H1 (cell line): ENCODE data around the gene UPF3B. TPM values are rescaled to one million over a fixed set of nuclear protein-coding genes. Genes with fewer than 3 reads are reported as not detected.

Experiments
- CTCF ChIA-PET: fragments of 300-600 bp; sonication (Branson Sonifier 250); formaldehyde crosslinking; loops from one replicate; lab custom pipeline; 2021; ENCODE audit not compliant: partially characterized antibody; lab: Charles Lee
- POLR2A ChIA-PET: fragments of 300-600 bp; sonication (Branson Sonifier 250); formaldehyde crosslinking; loops from one replicate; lab custom pipeline; 2021; ENCODE audit warnings: inconsistent platforms; ENCODE audit not compliant: partially characterized antibody; lab: Charles Lee
- DNase-seq, 2 experiments: peaks; one replicate each; pipeline versions ENCODE4 v3.0.0 to v3.0.0-alpha.2; 2010 to 2022; ENCODE audit warnings: low spot score in 2 of 2, low read depth in 1 of 2, mixed read lengths in 1 of 2
- FAIRE-seq: peaks from 2 replicates; lab custom pipeline; 2011; peaks lifted over from hg19 to GRCh38; lab: Jason Lieb, UNC
- H2AFZ ChIP-seq: 2 replicates; pipeline ENCODE4 v1.8.1; 2012; ENCODE audit warnings: low read length, inconsistent platforms
- H2AK5ac ChIP-seq: 2 replicates; pipeline ENCODE4 v1.6.1; 2013; ENCODE audit warnings: low read depth, low read length
- H2BK120ac ChIP-seq: replicated peaks from 2 replicates; pipeline ENCODE3; 2013; ENCODE audit warnings: low read depth, low read length, inconsistent platforms
- H2BK12ac ChIP-seq: 2 replicates; pipeline ENCODE4 v1.6.1; 2013; ENCODE audit warnings: low read depth, low read length
- H2BK15ac ChIP-seq: 2 replicates; pipeline ENCODE4 v1.6.1; 2013; ENCODE audit warnings: low read length
- H2BK20ac ChIP-seq: 2 replicates; pipeline ENCODE4 v1.6.1; 2013; ENCODE audit warnings: low read length
- H2BK5ac ChIP-seq: 2 replicates; pipeline ENCODE4 v1.6.1; 2013; ENCODE audit warnings: low read depth, low read length
- H3K14ac ChIP-seq: 2 replicates; pipeline ENCODE4 v1.6.1; 2013; ENCODE audit warnings: inconsistent platforms; ENCODE audit not compliant: insufficient read length
- H3K18ac ChIP-seq: 2 replicates; pipeline ENCODE4 v1.6.1; 2013; ENCODE audit warnings: low read length; ENCODE audit errors: extremely low read depth
- H3K23ac ChIP-seq: 2 replicates; pipeline ENCODE4 v1.6.1; 2013; ENCODE audit warnings: inconsistent platforms; ENCODE audit not compliant: insufficient read length
- H3K23me2 ChIP-seq: 2 replicates; pipeline ENCODE4 v1.6.1; 2013; ENCODE audit warnings: low read depth, low read length
- H3K27ac ChIP-seq: 2 replicates; pipeline ENCODE4 v1.6.1; 2011; ENCODE audit warnings: low read depth, low read length, inconsistent platforms
- H3K27me3 ChIP-seq, 4 experiments: replicated peaks in 1 of 4; 1 replicate in 1 of 4; 2 replicates in 3 of 4; pipeline versions ENCODE4 v1.6.1 to v1.8.1; 2011 to 2013; ENCODE audit warnings: low read length in 3 of 4, mild to moderate bottlenecking in 3 of 4, inconsistent platforms in 2 of 4, mixed read lengths in 2 of 4, moderate library complexity in 1 of 4; ENCODE audit not compliant: control insufficient read depth in 3 of 4, insufficient read depth in 3 of 4; ENCODE audit errors: extremely low read depth in 1 of 4
- H3K36me3 ChIP-seq, 4 experiments: 2 replicates each; pipeline versions ENCODE4 v1.6.1 to v1.8.1; 2011 to 2013; ENCODE audit warnings: mild to moderate bottlenecking in 4 of 4, low read length in 3 of 4, moderate library complexity in 2 of 4, control low read depth in 1 of 4, inconsistent platforms in 1 of 4; ENCODE audit not compliant: insufficient read depth in 4 of 4, control insufficient read depth in 2 of 4
- H3K4ac ChIP-seq: replicated peaks from 2 replicates; pipeline ENCODE3; 2013; ENCODE audit warnings: low read length, low read depth, mixed read lengths, inconsistent platforms; ENCODE audit not compliant: insufficient read length
- H3K4me1 ChIP-seq, 4 experiments: replicated peaks in 1 of 4; 1 replicate in 1 of 4; 2 replicates in 3 of 4; pipeline versions ENCODE4 v1.6.1 to v1.8.1; 2011 to 2013; ENCODE audit warnings: low read length in 3 of 4, inconsistent platforms in 2 of 4, mixed read lengths in 1 of 4; ENCODE audit not compliant: insufficient read depth in 4 of 4, control insufficient read depth in 3 of 4
- H3K4me2 ChIP-seq, 2 experiments: 2 replicates each; pipeline versions ENCODE4 v1.6.1 to v1.8.1; 2011 to 2013; ENCODE audit warnings: low read depth in 2 of 2, low read length in 2 of 2, control low read depth in 1 of 2, inconsistent platforms in 1 of 2, mild to moderate bottlenecking in 1 of 2; ENCODE audit not compliant: insufficient read depth in 1 of 2
- H3K4me3 ChIP-seq, 4 experiments: fragments of 200-600, 300-600 bp in 1 of 4; sonication (generic), shearing (Covaris generic), sonication (Bioruptor Twin) in 1 of 4; 2 replicates each; pipeline versions ENCODE4 v1.5.1 to v1.8.1; 2011 to 2016; ENCODE audit warnings: low read length in 4 of 4, low read depth in 3 of 4, control low read depth in 2 of 4, inconsistent platforms in 2 of 4, mild to moderate bottlenecking in 2 of 4, mixed read lengths in 1 of 4, moderate library complexity in 1 of 4; ENCODE audit not compliant: insufficient read depth in 2 of 4; ENCODE audit errors: extremely low read depth in 1 of 4
- H3K56ac ChIP-seq: replicated peaks from 2 replicates; pipeline ENCODE3; 2013; ENCODE audit warnings: low read depth, mild to moderate bottlenecking, mixed read lengths, low read length, inconsistent platforms; ENCODE audit not compliant: insufficient read length
- H3K79me1 ChIP-seq: 2 replicates; pipeline ENCODE4 v1.6.1; 2013; ENCODE audit warnings: low read depth, low read length, control low read depth
- H3K79me2 ChIP-seq, 2 experiments: 2 replicates each; pipeline versions ENCODE4 v1.6.1 to v1.8.1; 2012 to 2013; ENCODE audit warnings: low read length in 2 of 2, mild to moderate bottlenecking in 2 of 2, inconsistent platforms in 1 of 2; ENCODE audit not compliant: insufficient read depth in 2 of 2, control insufficient read depth in 1 of 2
- H3K9ac ChIP-seq, 4 experiments: replicated peaks in 1 of 4; 1 replicate in 1 of 4; 2 replicates in 3 of 4; pipeline versions ENCODE4 v1.6.1 to v1.8.1; 2011 to 2013; ENCODE audit warnings: low read depth in 3 of 4, low read length in 3 of 4, control low read depth in 2 of 4, mild to moderate bottlenecking in 2 of 4, moderate library complexity in 2 of 4, inconsistent platforms in 1 of 4; ENCODE audit errors: extremely low read depth in 1 of 4
- H3K9me3 ChIP-seq, 2 experiments: 2 replicates each; pipeline versions ENCODE4 v1.6.1 to v1.8.1; 2012 to 2013; ENCODE audit warnings: mild to moderate bottlenecking in 2 of 2, moderate library complexity in 2 of 2, control low read depth in 1 of 2, inconsistent platforms in 1 of 2, low read depth in 1 of 2, low read length in 1 of 2, mixed read lengths in 1 of 2; ENCODE audit not compliant: insufficient read depth in 2 of 2
- H4K20me1 ChIP-seq, 2 experiments: replicated peaks in 1 of 2; 2 replicates each; pipeline versions ENCODE3 to v1.8.1; 2011 to 2013; ENCODE audit warnings: inconsistent platforms in 2 of 2, low read length in 2 of 2, mild to moderate bottlenecking in 1 of 2; ENCODE audit not compliant: insufficient read depth in 2 of 2, control insufficient read depth in 1 of 2
- H4K5ac ChIP-seq: 2 replicates; pipeline ENCODE4 v1.6.1; 2013; ENCODE audit warnings: low read length, low read depth, mixed read lengths, inconsistent platforms; ENCODE audit not compliant: insufficient read length
- H4K8ac ChIP-seq: 2 replicates; pipeline ENCODE4 v1.8.0; 2013; ENCODE audit warnings: mild to moderate bottlenecking, moderate library complexity, low read length, inconsistent platforms; ENCODE audit not compliant: insufficient read depth; ENCODE audit errors: extremely low read depth
- H4K91ac ChIP-seq: replicated peaks from 2 replicates; pipeline ENCODE3; 2013; ENCODE audit warnings: low read length, mixed read lengths, inconsistent platforms; ENCODE audit not compliant: insufficient read length
- RAD21 ChIP-seq, 2 experiments: IDR thresholded peaks in 1 of 2; conservative IDR thresholded peaks in 1 of 2; 2 replicates each; pipeline ENCODE4 v1.6.1; 2011; ENCODE audit warnings: low read depth in 2 of 2, low read length in 2 of 2, improper control_type of control experiment in 1 of 2, inconsistent platforms in 1 of 2, mild to moderate bottlenecking in 1 of 2, moderate library complexity in 1 of 2
- RXRA ChIP-seq: IDR thresholded peaks from 2 replicates; pipeline ENCODE4 v1.6.1; 2011; ENCODE audit warnings: low read depth, mild to moderate bottlenecking, low read length, moderate library complexity; ENCODE audit not compliant: insufficient read depth
- SP2 ChIP-seq: IDR thresholded peaks from 2 replicates; pipeline ENCODE4 v1.6.1; 2012; ENCODE audit warnings: mild to moderate bottlenecking, low read length, inconsistent platforms
- WGBS, 2 experiments: shearing (Covaris generic) in 1 of 2; methylation state at CpG; one replicate each; pipeline versions ENCODE4 v1.1.6 to v1.1.7; 2013 to 2015; ENCODE audit warnings: low lambda C conversion rate in 2 of 2, mixed read lengths in 2 of 2, inconsistent platforms in 1 of 2, low coverage in 1 of 2, missing lambda C conversion rate in 1 of 2; ENCODE audit not compliant: insufficient replicate concordance in 2 of 2, insufficient coverage in 1 of 2, insufficient read length in 1 of 2; ENCODE audit errors: extremely low coverage in 1 of 2, missing lambda C conversion rate in 1 of 2; 5-methylcytosine and 5-hydroxymethylcytosine counted together
- polyA plus RNA-seq, 7 experiments: library from polyadenylated mRNA; depleted of rRNA in 3 of 7; stranded (reverse) in 5 of 7; unstranded in 2 of 7; fragments of >200 nt in 5 of 7; fragments of 200-250 nt in 2 of 7; gene quantifications; 1 replicate in 5 of 7; 2 replicates in 1 of 7; 4 replicates in 1 of 7; pipeline versions ENCODE4 v1.2.1 to v1.2.3, GENCODE V29; 2011 to 2013; ENCODE audit warnings: missing spikeins in 2 of 7, mixed read lengths in 2 of 7
- total RNA-seq: library from RNA; stranded (reverse); fragmentation: NEBNext Ultra II Directional; extraction: Animal tissue kit (Norgen Biotek cat#: 25700); gene quantifications from 2 replicates; pipeline ENCODE4 v1.2.1, GENCODE V29; 2021
- TF ChIP-seq, protein P1 (sequence below), 3 experiments: IDR thresholded peaks; 1 replicate in 2 of 3; 2 replicates in 1 of 3; pipeline versions ENCODE4 v1.5.1 to v1.6.1; 2011; ENCODE audit warnings: low read length in 3 of 3, mild to moderate bottlenecking in 3 of 3, inconsistent platforms in 2 of 3, low read depth in 1 of 3, moderate library complexity in 1 of 3; ENCODE audit not compliant: insufficient read depth in 1 of 3; ENCODE audit errors: control extremely low read depth in 1 of 3

The UPF3B gene
- total and polyA plus RNA-seq, 2 of the 8 experiments (the other 6 are each of a cell fraction or from before 2014, with no cell fraction given): 7.8 to 20.9 TPM

DNA sequence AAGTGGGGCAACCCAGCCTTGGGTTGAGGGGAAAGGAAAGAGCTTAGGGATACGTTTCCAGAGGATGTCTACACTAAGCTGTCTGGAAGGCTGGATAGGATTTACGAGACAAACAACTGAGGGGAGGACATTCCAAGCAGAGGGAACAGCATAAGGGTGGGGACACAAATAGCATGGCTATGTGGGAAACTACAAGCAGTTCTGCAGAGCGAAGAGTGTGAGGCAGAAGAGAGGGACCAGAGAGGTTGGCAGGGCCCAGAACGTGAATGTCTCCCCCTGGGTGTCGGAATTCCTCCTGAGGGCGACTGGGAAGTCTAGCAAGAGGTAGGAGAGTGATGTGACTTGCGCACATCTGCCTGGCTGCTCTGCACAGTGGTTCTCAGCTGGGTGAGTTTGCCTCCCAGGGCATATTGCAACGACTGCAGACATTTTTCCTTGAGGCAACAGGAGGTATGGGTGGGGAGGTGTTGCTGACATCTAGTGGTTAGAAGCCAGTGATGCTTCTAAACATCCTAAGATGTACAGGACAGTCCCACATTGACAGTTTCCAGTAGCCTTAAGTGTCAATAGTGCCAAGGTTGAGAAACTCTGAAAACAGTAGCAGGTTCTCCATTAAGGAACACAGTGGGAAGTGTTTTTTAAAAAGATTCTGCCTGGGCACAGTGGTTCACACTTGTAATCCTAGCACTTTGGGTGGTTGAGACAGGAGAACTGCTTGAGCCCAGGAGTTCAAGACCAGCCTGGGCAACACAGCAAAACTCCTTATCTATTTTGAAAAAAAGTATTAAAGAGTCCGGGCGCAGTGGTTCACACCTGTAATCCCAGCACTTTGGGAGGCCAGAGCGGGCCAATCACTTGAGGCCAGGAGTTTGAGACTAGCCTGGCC is 28.0 kb upstream of the UPF3B start:
- ChIA-PET POLR2A (interaction anchor here (1.1 to 1.7 kb wide), 2 partner anchors 10 kb away, joined by 3 to 4 read pairs; no protein-coding TSS in a partner anchor), CTCF (interaction anchor here (1.0 to 1.4 kb wide), 2 partner anchors 21 to 24 kb away, joined by 3 read pairs; no protein-coding TSS in a partner anchor)
- FAIRE-seq: peak; percentile 80
- Histone ChIP-seq H2BK15ac (no peak overlapping the region), H3K9me3 (no peaks in the 10 kb centered on the region), H3K9ac (no peak overlapping the region), H3K14ac (no peak overlapping the region), H3K27me3 (no peaks in the 10 kb centered on the region), H3K23ac (no peak overlapping the region), H2AK5ac (no peak overlapping the region), H2BK120ac (no peak overlapping the region), H3K4ac (no peak overlapping the region), H2BK12ac (no peak overlapping the region), H4K91ac (no peak overlapping the region), H2BK5ac (no peak overlapping the region), H3K56ac (no peak overlapping the region), H3K4me1 (no peaks in the 10 kb centered on the region), H3K79me1 (no peaks in the 10 kb centered on the region), H4K20me1 (no peaks in the 10 kb centered on the region), H4K8ac (no peak overlapping the region), H3K27ac (no peak overlapping the region), H4K5ac (no peak overlapping the region), H3K4me2 (0 out of 4 replicates have a peak overlapping the region, but pooled peaks of 1 of the 2 experiments have one; percentile 8), H3K18ac (no peak overlapping the region), H3K4me3 (no peak overlapping the region), H2BK20ac (no peak overlapping the region), H2AFZ (no peak overlapping the region), H3K23me2 (no peaks in the 10 kb centered on the region), H3K79me2 (no peaks in the 10 kb centered on the region), H3K36me3 (peaks cover 0 to 5% (median 1%) of the 10 kb centered on the region in 4 experiments; a peak in 2 of 8 replicates)
- no peak for DNase-seq
- 57% methylated on average over 11 of the region's 11 CpGs; no CpG with 5 or more reads in 1 of the 2 experiments for WGBS, 2 experiments
- peak; percentile 50 to 61 for TF ChIP-seq RAD21 (IDR thresholded peaks at IDR 0.05 in 1 of 2, conservative IDR thresholded peaks at IDR 0.05 in 1 of 2; ENCODE audit: low read depth in 2 of 2, low read length in 2 of 2)
- TF ChIP-seq, protein P1, sequence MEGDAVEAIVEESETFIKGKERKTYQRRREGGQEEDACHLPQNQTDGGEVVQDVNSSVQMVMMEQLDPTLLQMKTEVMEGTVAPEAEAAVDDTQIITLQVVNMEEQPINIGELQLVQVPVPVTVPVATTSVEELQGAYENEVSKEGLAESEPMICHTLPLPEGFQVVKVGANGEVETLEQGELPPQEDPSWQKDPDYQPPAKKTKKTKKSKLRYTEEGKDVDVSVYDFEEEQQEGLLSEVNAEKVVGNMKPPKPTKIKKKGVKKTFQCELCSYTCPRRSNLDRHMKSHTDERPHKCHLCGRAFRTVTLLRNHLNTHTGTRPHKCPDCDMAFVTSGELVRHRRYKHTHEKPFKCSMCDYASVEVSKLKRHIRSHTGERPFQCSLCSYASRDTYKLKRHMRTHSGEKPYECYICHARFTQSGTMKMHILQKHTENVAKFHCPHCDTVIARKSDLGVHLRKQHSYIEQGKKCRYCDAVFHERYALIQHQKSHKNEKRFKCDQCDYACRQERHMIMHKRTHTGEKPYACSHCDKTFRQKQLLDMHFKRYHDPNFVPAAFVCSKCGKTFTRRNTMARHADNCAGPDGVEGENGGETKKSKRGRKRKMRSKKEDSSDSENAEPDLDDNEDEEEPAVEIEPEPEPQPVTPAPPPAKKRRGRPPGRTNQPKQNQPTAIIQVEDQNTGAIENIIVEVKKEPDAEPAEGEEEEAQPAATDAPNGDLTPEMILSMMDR (IDR thresholded peaks at IDR 0.05; ENCODE audit: control extremely low read depth in 1 of 3, insufficient read depth in 1 of 3, low read depth in 1 of 3, low read length in 3 of 3): peak in 2 of 3 experiments; percentile 47 to 72; a peak in 3 of 4 replicates
- TF ChIP-seq RXRA: no peak
- TF ChIP-seq SP2: no peak
